Ascending aorta (tissue), 2 donors: ENCODE measurements around the gene AEBP2. TPM values are rescaled to one million over a fixed set of nuclear protein-coding genes. Genes with fewer than 3 reads are reported as not detected.
"Not testable (repeated sequence)": the region's sequence is repeated elsewhere in the genome, so short reads cannot be mapped to it uniquely, and the experiment has no call there.

Source experiments
- DNase-seq, 2 donors: peaks; one replicate each; pipeline ENCODE4 v3.0.0-alpha.2; 2019; ENCODE audit warnings: low spot score in 2 of 2
- H3K27ac ChIP-seq, 2 donors: fragments of 200-600 bp; sonication (generic); one replicate each; pipeline ENCODE4 v1.5.1; 2016 to 2017; ENCODE audit warnings: mild to moderate bottlenecking in 1 of 2
- H3K27me3 ChIP-seq: fragments of 200-600 bp; sonication (generic); one replicate; pipeline ENCODE4 v1.5.1; 2017
- H3K36me3 ChIP-seq, 2 donors: fragments of 200-600 bp; sonication (generic); one replicate each; pipeline ENCODE4 v1.5.1; 2016
- H3K4me1 ChIP-seq, 2 donors: fragments of 200-600 bp; sonication (generic); one replicate each; pipeline ENCODE4 v1.5.1; 2016 to 2017; ENCODE audit warnings: mild to moderate bottlenecking in 1 of 2
- H3K4me3 ChIP-seq, 2 donors: fragments of 200-600 bp; sonication (generic); one replicate each; pipeline ENCODE4 v1.5.1; 2016 to 2017; ENCODE audit warnings: mild to moderate bottlenecking in 1 of 2
- H3K9me3 ChIP-seq, 2 donors: fragments of 200-600 bp; sonication (generic); one replicate each; pipeline ENCODE4 v1.5.1; 2016
- intact Hi-C: fragments of 100-400 bp; cut with DNase I; formaldehyde crosslinking; loops from one replicate; pipeline ENCODE4 v1.15.1; 2023
- total RNA-seq: library from RNA; depleted of rRNA; stranded (reverse); fragments of >200 nt; gene quantifications from one replicate; pipeline ENCODE4 v1.1.0, GENCODE V29; 2016
- TF ChIP-seq, protein P1 (sequence below), 3 experiments: fragments of 200-600 bp in 2 of 3; fragments of 450-650 bp in 1 of 3; sonication (generic) in 2 of 3; IDR thresholded peaks; one replicate each; pipeline ENCODE4 v1.5.1; 2016 to 2019; ENCODE audit warnings: antibody characterized with exemption in 3 of 3, mild to moderate bottlenecking in 1 of 3, moderate library complexity in 1 of 3

Gene AEBP2
- total RNA-seq, 1 donor from 2014 or later: 29.6 TPM

DNA sequence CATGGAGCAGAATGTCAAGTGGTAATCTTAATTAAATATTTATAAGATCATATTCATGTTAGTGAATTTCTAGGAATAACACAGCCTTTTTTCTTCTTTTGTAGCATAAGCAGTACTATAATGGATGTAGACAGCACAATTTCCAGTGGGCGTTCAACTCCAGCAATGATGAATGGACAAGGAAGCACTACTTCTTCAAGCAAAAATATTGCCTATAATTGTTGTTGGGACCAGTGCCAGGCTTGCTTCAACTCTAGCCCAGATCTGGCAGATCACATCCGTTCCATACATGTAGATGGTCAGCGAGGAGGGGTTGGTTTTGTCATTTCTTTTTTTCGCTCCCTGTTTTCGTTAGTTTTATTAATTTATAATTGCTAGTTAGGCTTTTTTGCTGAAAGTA is 23.1 kb downstream of the AEBP2 start:
- Histone ChIP-seq H3K4me1 (peaks cover 0 to 11% of the 10 kb centered on the region in 2 donors), H3K27me3 (no peaks in the 10 kb centered on the region), H3K36me3 (no peaks in the 10 kb centered on the region), H3K4me3 (no peak overlapping the region), H3K9me3 (no peaks in the 10 kb centered on the region), H3K27ac (no peak overlapping the region)
- DNase-seq: no peak
- intact Hi-C loops: no loop called here
- TF ChIP-seq, protein P1, sequence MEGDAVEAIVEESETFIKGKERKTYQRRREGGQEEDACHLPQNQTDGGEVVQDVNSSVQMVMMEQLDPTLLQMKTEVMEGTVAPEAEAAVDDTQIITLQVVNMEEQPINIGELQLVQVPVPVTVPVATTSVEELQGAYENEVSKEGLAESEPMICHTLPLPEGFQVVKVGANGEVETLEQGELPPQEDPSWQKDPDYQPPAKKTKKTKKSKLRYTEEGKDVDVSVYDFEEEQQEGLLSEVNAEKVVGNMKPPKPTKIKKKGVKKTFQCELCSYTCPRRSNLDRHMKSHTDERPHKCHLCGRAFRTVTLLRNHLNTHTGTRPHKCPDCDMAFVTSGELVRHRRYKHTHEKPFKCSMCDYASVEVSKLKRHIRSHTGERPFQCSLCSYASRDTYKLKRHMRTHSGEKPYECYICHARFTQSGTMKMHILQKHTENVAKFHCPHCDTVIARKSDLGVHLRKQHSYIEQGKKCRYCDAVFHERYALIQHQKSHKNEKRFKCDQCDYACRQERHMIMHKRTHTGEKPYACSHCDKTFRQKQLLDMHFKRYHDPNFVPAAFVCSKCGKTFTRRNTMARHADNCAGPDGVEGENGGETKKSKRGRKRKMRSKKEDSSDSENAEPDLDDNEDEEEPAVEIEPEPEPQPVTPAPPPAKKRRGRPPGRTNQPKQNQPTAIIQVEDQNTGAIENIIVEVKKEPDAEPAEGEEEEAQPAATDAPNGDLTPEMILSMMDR (IDR thresholded peaks at IDR 0.05): no peak

DNA sequence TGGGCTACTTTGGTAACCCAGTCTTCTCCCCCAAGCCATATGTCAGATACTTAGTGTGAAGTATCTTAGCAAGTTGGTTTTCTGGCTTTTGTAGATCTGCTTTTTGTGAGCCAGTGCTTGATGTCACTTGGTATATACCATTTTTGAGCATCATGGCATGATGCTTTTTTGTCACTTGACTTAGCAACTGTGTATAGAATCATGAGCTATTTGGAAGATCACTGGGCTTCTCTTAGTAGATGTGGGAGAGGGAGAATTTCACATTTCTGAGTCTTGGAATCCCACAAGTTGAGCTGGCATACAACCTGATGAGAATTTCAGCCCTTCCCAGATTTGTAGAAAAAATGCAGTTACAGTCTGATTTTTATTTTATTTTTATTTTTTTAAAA is 24.9 kb downstream of the AEBP2 start:
- intact Hi-C loops: no loop called here
- H3K36me3 ChIP-seq: no peaks in the 10 kb centered on the region
- DNase-seq: no peak
- H3K4me3 ChIP-seq: no peak overlapping the region
- no peak overlapping the region for H3K27ac ChIP-seq
- H3K27me3 ChIP-seq: no peaks in the 10 kb centered on the region
- peaks cover 0 to 13% of the 10 kb centered on the region in 2 donors for H3K4me1 ChIP-seq
- H3K9me3 ChIP-seq: no peaks in the 10 kb centered on the region
- TF ChIP-seq, protein P1 (IDR thresholded peaks at IDR 0.05): no peak

DNA sequence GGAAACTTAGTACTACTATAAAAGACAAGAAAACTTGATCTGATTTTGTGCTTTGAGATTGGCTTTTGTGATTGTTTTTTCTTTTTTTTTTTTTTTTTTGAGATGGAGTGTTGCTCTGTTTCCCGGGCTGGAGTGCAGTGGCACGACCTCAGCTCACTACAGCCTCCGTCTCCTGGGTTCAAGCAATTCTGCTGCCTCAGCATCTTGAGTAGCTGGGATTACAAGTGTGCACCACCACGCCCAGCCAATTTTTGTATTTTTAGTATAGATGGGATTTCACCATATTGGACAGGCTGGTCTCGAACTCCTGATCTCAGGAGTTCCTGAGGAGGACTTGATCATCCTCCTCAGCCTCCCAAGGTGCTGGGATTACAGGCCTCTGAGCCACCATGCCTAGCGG is 26.4 kb downstream of the AEBP2 start:
- Histone ChIP-seq H3K4me1 (peaks cover 0 to 22% of the 10 kb centered on the region in 2 donors), H3K36me3 (no peaks in the 10 kb centered on the region), H3K27ac (peak overlapping the region; percentile 60 to 62), H3K4me3 (no peak overlapping the region), H3K27me3 (no peaks in the 10 kb centered on the region), H3K9me3 (no peaks in the 10 kb centered on the region)
- no peak for DNase-seq
- intact Hi-C loops: no loop called here
- TF ChIP-seq, protein P1 (IDR thresholded peaks at IDR 0.05): no peak

DNA sequence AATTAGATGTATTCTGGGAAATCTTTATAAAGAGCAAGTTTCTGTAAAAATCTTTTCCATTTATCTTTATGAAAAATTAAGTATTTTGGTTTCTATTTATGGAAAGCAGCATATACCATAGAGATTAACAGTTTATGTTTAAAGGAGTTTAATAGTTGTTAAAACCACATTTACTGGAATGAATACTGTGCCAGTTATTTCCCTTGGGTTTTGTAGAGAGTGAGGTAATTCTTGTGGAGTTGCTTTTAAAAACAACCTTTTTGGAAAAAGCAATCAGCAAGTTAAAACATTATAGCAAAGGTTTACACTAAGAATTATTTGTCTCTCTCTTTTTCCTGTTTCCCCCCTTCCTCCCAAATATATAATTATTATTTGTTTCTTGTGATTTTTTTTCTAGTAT is 34.9 kb downstream of the AEBP2 start:
- peaks cover 0 to 22% of the 10 kb centered on the region in 2 donors for H3K4me1 ChIP-seq
- H3K27ac ChIP-seq: peak overlapping the region; percentile 50 to 77
- intact Hi-C loops: no loop called here

DNA sequence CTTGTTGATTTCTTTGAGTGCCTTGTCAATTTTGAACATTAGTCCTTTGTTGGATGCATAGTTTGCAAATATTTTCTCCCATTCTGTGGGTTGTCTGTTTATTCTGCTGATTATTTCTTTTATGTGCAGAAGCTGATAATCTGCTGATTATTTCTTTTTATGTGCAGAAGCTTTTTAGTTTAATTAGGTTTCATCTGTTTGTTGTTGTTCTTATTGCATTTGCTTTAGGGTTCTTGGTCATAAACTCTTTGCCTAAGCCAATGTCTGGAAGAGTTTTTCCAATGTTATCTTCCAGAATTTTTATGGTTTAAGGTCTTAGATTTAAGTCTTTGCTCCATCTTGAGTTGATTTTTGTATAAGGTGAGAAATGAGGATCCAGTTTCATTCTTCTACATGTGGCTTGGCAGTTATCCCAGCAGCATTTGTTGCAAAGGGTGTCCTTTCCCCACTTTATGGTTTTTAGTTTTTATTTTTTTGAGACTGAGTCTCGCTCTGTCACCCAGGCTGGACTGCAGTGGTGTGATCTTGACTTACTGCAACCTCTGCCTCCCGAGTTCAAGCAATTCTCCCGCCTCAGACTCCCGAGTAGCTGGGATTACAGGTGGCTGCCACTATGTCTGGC is 36.7 kb downstream of the AEBP2 start:
- H3K36me3 ChIP-seq: peaks cover 8 to 16% of the 10 kb centered on the region in 2 donors
- H3K4me3 ChIP-seq, DNase-seq, intact Hi-C loops, H3K27me3 ChIP-seq: not testable (repeated sequence)
- peaks cover 0 to 10% of the 10 kb centered on the region in 2 donors for H3K4me1 ChIP-seq
- peak overlapping the region in 1 of 2 donors; percentile 2 for H3K27ac ChIP-seq
- H3K9me3 ChIP-seq: peaks cover 0 to 13% of the 10 kb centered on the region in 2 donors

More for the DNA sequence above, 34.9 kb downstream of the AEBP2 start:
- peaks cover 4 to 5% of the 10 kb centered on the region in 2 donors for H3K36me3 ChIP-seq
- TF ChIP-seq, protein P1 (IDR thresholded peaks at IDR 0.05): no peak
- no peak overlapping the region for H3K4me3 ChIP-seq
- no peaks in the 10 kb centered on the region for H3K9me3 ChIP-seq
- DNase-seq: no peak
- H3K27me3 ChIP-seq: no peaks in the 10 kb centered on the region

DNA sequence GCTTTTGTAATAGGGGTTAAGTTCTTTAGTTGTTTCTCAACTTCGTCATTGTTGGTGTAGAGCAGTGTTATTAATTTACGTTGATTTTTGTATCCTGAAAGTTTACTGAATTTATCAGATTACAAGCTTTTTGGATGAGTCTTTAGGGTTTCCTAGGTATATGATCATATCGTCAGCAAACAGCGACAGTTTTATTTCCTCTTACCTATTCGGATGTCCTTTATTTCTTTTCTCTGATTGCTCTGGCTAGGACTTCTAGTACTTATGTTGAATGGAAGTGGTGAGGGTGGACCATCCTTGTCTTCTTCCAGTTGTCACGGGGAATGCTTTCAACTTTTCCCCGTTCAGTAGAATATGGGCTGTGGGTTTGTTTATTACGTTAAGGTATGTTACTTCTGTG is 37.8 kb downstream of the AEBP2 start:
- intact Hi-C loops: no loop called here
- no peak for DNase-seq
- Histone ChIP-seq H3K27ac (no peak overlapping the region), H3K27me3 (no peaks in the 10 kb centered on the region), H3K9me3 (peaks cover 0 to 13% of the 10 kb centered on the region in 2 donors), H3K4me1 (peaks cover 2 to 7% of the 10 kb centered on the region in 2 donors), H3K4me3 (no peak overlapping the region), H3K36me3 (peaks cover 8 to 20% of the 10 kb centered on the region in 2 donors)
- TF ChIP-seq, protein P1 (IDR thresholded peaks at IDR 0.05): no peak
